VCaP (cell line): ENCODE measurements around the gene SCN7A.

ENCODE experiments used
- H3K27ac ChIP-seq: fragments of 450-650 bp; 2 replicates; pipeline ENCODE4 v1.5.1; 2017
- TF ChIP-seq, protein P1 (sequence below): fragments of 450-650 bp; conservative IDR thresholded peaks from 2 replicates; pipeline ENCODE4 v1.5.1; 2017; ENCODE audit warnings: mild to moderate bottlenecking, moderate library complexity

The SCN7A gene

GRCh38 chr2:166494140-166494624 lies at the start of gene SCN7A:
SCN7A (minus strand) TSS chr2:166494249; CDS start chr2:166477696, 16,553 bp downstream.
- no peak within 1 kb of the TSS for H3K27ac ChIP-seq
- TF ChIP-seq, protein P1, sequence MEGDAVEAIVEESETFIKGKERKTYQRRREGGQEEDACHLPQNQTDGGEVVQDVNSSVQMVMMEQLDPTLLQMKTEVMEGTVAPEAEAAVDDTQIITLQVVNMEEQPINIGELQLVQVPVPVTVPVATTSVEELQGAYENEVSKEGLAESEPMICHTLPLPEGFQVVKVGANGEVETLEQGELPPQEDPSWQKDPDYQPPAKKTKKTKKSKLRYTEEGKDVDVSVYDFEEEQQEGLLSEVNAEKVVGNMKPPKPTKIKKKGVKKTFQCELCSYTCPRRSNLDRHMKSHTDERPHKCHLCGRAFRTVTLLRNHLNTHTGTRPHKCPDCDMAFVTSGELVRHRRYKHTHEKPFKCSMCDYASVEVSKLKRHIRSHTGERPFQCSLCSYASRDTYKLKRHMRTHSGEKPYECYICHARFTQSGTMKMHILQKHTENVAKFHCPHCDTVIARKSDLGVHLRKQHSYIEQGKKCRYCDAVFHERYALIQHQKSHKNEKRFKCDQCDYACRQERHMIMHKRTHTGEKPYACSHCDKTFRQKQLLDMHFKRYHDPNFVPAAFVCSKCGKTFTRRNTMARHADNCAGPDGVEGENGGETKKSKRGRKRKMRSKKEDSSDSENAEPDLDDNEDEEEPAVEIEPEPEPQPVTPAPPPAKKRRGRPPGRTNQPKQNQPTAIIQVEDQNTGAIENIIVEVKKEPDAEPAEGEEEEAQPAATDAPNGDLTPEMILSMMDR = no peak

GRCh38 chr2:166539340-166540162 lies 45.5 kb upstream of the SCN7A start:
- no peak overlapping the region for H3K27ac ChIP-seq
- TF ChIP-seq, protein P1 = peak; percentile 86

DNA sequence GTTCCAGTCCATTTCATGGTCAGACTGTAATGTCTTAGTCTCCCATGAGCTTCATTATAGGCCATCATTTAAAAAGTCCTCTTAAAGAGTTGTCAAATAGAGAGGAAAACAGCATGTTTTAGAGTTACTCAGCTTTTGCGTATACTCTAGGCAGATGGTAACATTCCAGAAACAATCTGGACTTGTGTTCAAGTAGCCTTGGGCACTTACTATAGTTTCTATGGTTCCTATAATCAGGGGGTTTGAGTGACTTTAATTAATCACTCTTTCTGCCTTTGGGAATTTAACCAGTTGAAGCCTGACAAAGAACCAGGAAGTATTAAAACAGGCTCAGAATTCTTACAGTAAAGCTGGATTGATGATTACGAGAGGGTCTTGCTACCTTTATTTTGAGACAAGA lies 42.1 kb upstream of the SCN7A start:
- TF ChIP-seq, protein P1 = no peak
- H3K27ac ChIP-seq = no peak overlapping the region

DNA sequence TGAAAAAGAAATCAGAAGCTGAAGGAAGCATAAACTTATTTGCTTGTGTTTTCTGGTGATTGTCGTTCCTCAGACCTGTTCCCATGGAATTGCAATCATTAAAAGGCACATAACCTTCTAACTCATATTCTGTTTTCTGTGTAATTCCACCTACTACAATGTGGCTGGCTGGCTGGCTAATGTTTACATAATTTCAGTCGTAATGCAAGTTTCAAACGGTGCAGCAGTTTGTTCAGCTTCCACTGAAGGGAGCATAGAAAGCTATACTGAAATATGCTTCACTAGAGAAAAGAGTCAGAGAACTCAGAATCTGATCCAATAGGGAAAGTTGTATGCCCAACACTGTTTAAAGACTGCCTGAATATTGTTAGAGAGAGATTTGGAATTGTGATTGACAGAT lies 27.1 kb upstream of the SCN7A start:
- no peak overlapping the region for H3K27ac ChIP-seq
- TF ChIP-seq, protein P1 = no peak

DNA sequence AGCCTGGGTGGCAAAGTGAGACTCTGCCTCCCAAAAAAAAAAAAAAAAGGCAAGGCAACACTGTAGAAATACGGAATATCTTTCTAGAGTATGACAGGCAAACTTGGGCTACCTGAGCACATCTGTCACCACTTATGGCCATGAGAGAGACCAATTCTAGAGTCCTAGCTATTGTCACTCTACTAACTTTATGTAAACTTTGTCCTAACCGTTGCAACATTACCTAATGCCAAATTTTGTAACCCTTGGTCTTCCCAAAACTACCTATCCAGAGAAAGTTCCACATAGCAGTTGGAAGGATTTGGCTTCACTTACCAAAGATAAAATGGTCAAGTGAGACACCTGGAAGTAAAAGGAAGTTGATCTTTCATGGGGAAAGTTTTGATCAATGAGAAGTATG lies 26.6 kb upstream of the SCN7A start:
- TF ChIP-seq, protein P1 = no peak
- H3K27ac ChIP-seq = no peak overlapping the region

GRCh38 chr2:166519391-166519962 lies 25.4 kb upstream of the SCN7A start:
- TF ChIP-seq, protein P1 = no peak
- H3K27ac ChIP-seq = no peak overlapping the region

- TF ChIP-seq, protein P1 = no peak
- H3K27ac ChIP-seq = no peak overlapping the region
These were observed 24.8 kb upstream of the SCN7A start for GRCh38 chr2:166518634-166519390.
